Type B pancreatic cell (in vitro differentiated cells): ENCODE results near the gene NCAPD3. TPM values are rescaled to one million over a fixed set of nuclear protein-coding genes. Genes with fewer than 3 reads are reported as not detected.

ENCODE experiments used
- DNase-seq: peaks from one replicate; pipeline ENCODE4 v3.0.0; 2021; ENCODE audit warnings: mixed read lengths; ENCODE audit not compliant: unreplicated experiment; ENCODE audit errors: extremely low spot score
- H3K27ac Mint-ChIP-seq: 2 replicates; pipeline ENCODE4 v1.8.0; 2021; ENCODE audit warnings: mild to moderate bottlenecking, mixed read lengths
- H3K27me3 Mint-ChIP-seq: 2 replicates; pipeline ENCODE4 v1.8.0; 2021; ENCODE audit warnings: mixed read lengths
- H3K36me3 Mint-ChIP-seq: 2 replicates; pipeline ENCODE4 v1.8.0; 2021; ENCODE audit warnings: mixed read lengths
- H3K4me1 Mint-ChIP-seq: one replicate; pipeline ENCODE4 v1.8.0; 2021; ENCODE audit warnings: mixed read lengths; ENCODE audit not compliant: unreplicated experiment
- H3K4me3 Mint-ChIP-seq: 2 replicates; pipeline ENCODE4 v1.8.0; 2021; ENCODE audit warnings: mild to moderate bottlenecking, mixed read lengths
- H3K9me3 Mint-ChIP-seq: 2 replicates; pipeline ENCODE4 v1.8.0; 2021; ENCODE audit warnings: mixed read lengths
- total RNA-seq: library from RNA; stranded (reverse); gene quantifications from 2 replicates; pipeline ENCODE4 v1.2.1, GENCODE V29; 2021; ENCODE audit warnings: low replicate concordance
- TF ChIP-seq, protein P1 (sequence below): fragments of 200-600 bp; sonication (generic); conservative IDR thresholded peaks from 2 replicates; pipeline ENCODE4 v1.5.0; 2021; ENCODE audit warnings: antibody characterized with exemption, mild to moderate bottlenecking

NCAPD3 gene
- total RNA-seq, 1 donor from 2014 or later = 33.9 TPM

DNA sequence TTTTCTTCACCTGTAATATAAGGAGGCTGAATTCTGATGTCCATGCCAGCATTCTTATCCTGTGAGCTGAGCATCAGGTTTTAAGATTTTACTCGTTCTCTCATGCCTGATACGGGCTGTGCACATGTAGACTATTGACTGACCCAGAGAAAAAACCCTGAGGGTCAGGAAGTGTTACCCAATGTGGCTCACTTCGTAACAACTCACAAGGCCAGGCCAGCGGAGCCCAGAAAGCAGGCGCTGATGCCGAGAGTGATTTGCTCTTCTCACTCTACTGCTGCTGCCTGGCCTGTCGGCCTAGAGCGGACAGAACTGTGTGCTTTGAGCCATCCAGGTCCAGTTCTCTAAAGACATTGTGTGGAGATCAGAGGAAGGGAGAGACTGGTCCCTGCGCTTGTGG lies 18.6 kb upstream of the NCAPD3 start:
- Mint-ChIP-seq H3K4me1 (no peaks in the 10 kb centered on the region), H3K36me3 (peaks cover 19% of the 10 kb centered on the region), H3K4me3 (no peak overlapping the region)

DNA sequence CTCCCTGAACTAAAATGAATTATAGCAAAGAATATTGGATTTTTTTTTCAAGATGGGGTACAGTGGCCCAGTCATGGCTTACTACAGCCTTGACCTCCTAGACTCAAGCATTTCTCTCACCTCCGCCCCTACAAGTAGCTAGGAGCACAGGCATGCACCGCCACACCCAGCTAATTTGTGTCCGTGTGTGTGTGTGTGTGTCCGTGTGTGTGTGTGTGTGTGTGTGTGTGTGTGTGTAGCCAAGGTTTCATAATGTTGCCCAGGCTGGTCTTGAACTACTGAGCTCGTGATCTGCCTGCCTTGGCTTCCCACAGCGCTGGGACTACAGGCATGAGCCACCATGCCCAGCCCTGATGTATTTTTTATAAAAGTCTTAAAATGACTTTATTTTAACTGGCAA lies 16.8 kb upstream of the NCAPD3 start:
- no peak for DNase-seq
- H3K9me3 Mint-ChIP-seq = no peaks in the 10 kb centered on the region
- no peak overlapping the region for H3K27ac Mint-ChIP-seq
- H3K4me1 Mint-ChIP-seq = no peaks in the 10 kb centered on the region
- no peaks in the 10 kb centered on the region for H3K27me3 Mint-ChIP-seq
- H3K36me3 Mint-ChIP-seq = peaks cover 17% of the 10 kb centered on the region
- H3K4me3 Mint-ChIP-seq = no peak overlapping the region
- TF ChIP-seq, protein P1, sequence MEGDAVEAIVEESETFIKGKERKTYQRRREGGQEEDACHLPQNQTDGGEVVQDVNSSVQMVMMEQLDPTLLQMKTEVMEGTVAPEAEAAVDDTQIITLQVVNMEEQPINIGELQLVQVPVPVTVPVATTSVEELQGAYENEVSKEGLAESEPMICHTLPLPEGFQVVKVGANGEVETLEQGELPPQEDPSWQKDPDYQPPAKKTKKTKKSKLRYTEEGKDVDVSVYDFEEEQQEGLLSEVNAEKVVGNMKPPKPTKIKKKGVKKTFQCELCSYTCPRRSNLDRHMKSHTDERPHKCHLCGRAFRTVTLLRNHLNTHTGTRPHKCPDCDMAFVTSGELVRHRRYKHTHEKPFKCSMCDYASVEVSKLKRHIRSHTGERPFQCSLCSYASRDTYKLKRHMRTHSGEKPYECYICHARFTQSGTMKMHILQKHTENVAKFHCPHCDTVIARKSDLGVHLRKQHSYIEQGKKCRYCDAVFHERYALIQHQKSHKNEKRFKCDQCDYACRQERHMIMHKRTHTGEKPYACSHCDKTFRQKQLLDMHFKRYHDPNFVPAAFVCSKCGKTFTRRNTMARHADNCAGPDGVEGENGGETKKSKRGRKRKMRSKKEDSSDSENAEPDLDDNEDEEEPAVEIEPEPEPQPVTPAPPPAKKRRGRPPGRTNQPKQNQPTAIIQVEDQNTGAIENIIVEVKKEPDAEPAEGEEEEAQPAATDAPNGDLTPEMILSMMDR = no peak

More for the DNA sequence above, 18.6 kb upstream of the NCAPD3 start:
- H3K27me3 Mint-ChIP-seq = no peaks in the 10 kb centered on the region
- H3K9me3 Mint-ChIP-seq = no peaks in the 10 kb centered on the region
- H3K27ac Mint-ChIP-seq = no peak overlapping the region
- DNase-seq = no peak
- TF ChIP-seq, protein P1 = no peak

DNA sequence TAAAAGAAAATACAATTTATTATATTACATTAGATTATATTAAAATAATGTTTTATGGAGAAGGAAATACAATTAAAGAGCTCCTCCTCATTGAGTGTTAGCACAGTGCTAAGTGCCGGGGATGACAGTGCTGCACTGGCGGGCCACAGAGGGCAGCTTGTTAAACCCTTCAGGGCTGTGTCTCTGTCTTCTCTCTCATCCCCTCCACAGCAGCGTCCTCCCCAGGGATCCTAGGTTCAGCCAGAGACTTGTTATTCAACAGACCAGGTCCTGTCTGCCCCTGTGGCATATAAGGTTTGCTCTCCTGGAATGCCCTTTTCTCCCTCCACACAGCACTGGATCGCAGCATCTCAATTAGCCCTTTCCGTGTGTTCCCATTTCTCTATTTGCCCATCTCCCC lies 15.2 kb upstream of the NCAPD3 start:
- DNase-seq = no peak
- Mint-ChIP-seq H3K27ac (no peak overlapping the region), H3K9me3 (no peaks in the 10 kb centered on the region), H3K36me3 (peaks cover 20% of the 10 kb centered on the region), H3K4me1 (no peaks in the 10 kb centered on the region), H3K27me3 (no peaks in the 10 kb centered on the region), H3K4me3 (no peak overlapping the region)
- TF ChIP-seq, protein P1 = no peak

DNA sequence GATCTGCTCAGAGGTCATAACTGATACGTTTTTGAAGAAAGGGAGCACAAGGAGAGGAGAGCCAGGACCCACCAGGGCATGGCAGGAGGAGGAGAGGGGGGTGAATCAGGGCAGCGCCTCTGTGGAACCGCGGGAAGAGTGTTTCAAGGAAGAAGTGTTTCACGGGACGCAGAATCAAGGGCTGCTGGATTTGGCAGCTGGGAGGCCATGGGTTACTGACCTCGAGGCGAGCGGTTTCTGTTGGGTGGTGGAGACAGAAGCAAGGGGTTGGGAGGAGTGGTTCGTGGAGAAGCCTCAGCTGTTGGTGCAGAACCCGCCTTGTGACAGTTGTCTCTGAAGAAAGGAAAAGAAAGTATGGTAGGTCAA lies 13.8 kb upstream of the NCAPD3 start:
- Mint-ChIP-seq H3K4me1 (no peaks in the 10 kb centered on the region), H3K36me3 (peaks cover 15% of the 10 kb centered on the region), H3K9me3 (no peaks in the 10 kb centered on the region), H3K27me3 (no peaks in the 10 kb centered on the region), H3K27ac (no peak overlapping the region), H3K4me3 (no peak overlapping the region)
- DNase-seq = no peak
- TF ChIP-seq, protein P1 = no peak

DNA sequence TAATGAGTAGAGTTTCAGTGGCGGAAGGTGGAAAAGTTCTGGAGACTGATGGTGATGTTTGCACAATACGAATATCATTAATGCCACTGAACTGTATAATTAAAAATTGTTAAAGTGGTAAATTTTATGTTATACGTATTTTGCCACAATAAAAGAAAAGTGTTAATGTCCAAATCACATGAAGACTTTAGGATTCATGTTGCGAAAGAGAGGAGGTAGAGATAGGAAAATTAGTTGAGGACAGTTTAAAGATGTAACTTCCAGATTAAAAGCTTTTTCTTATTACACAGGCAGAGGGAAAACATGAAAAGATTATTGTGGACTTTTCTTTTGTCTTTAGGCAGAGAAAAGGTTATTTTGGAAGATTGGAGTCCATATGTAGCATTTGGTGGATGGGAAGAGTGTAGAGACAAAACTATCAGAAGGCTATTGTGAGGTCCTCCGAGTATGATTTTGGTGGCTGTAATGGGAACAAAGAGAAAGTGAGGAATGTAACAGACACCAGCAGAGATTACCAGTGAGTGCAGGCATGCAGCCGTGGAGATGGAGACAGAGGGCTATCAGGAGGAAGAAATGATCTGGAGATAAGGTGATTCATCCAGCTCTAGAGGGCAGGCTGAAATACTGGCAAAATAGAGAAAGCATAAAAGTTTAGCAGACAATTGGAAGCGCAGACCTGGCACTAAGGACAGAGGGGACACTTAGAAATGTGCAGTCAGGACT lies 13.2 kb upstream of the NCAPD3 start:
- Mint-ChIP-seq H3K27me3 (no peaks in the 10 kb centered on the region), H3K4me3 (no peak overlapping the region)
- TF ChIP-seq, protein P1 = no peak

DNA sequence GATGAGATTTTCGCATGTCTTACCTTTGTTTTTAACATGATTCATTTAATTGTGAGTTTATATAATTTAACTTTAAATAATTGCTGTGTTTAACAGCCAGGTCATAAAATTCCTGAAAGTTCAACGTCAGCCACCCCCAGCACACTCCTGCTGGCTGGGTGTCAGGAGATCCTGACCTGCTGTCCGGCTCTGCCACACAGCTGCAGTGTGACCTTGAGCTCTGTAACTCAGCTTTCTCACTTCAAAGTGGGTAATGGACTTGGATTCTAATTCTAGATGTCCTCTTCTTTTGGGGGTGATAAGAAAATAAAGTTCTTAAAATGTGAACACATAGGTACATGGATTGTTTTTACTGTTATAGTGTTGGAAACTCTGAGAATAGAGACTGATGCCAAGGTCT lies 11.6 kb upstream of the NCAPD3 start:
- Mint-ChIP-seq H3K27me3 (no peaks in the 10 kb centered on the region), H3K36me3 (peaks cover 13% of the 10 kb centered on the region), H3K4me1 (peaks cover 4% of the 10 kb centered on the region), H3K9me3 (no peaks in the 10 kb centered on the region), H3K4me3 (no peak overlapping the region), H3K27ac (no peak overlapping the region)
- no peak for DNase-seq
- TF ChIP-seq, protein P1 = no peak

More for the DNA sequence above, 13.2 kb upstream of the NCAPD3 start:
- no peak for DNase-seq
- H3K36me3 Mint-ChIP-seq = peaks cover 13% of the 10 kb centered on the region
- no peak overlapping the region for H3K27ac Mint-ChIP-seq
- H3K9me3 Mint-ChIP-seq = no peaks in the 10 kb centered on the region
- H3K4me1 Mint-ChIP-seq = no peaks in the 10 kb centered on the region
